Measurements from ENCODE around the gene TEP1.

Gene TEP1

Small RNA genes within 50 kb of the gene (small RNA-seq; reads per million reads assigned to genes)
- gene RNA5SP382 (ENCODE audit: insufficient read depth) (4.3 reads per million, percentile 11 among the genes with 10 or more reads in this experiment), gene SNORA79B (ENCODE audit: insufficient read depth) (6.3 reads per million, percentile 33 among the genes with 10 or more reads in this experiment), gene SNORD126 (ENCODE audit: insufficient read depth) (521 reads per million, percentile 98 among the genes with 10 or more reads in this experiment)

Data from neuronal stem cell (in vitro differentiated cells).